Gastroesophageal sphincter (tissue), 3 donors: ENCODE data around the gene ID3.

Experiments
- CTCF ChIP-seq, 4 experiments: fragments of 200-600 bp in 2 of 4; fragments of 450-650 bp in 2 of 4; sonication (generic) in 1 of 4; IDR thresholded peaks; one replicate each; pipeline ENCODE4 v1.5.1; 2017 to 2019; ENCODE audit warnings: antibody characterized with exemption in 4 of 4, mild to moderate bottlenecking in 2 of 4, moderate library complexity in 2 of 4
- EP300 ChIP-seq: sonication (generic); formaldehyde crosslinking; IDR thresholded peaks from one replicate; pipeline ENCODE4 v1.6.1; 2017; ENCODE audit warnings: antibody characterized with exemption, mild to moderate bottlenecking
- POLR2A ChIP-seq, 2 donors: fragments of 450-650 bp; IDR thresholded peaks; one replicate each; pipeline ENCODE4 v1.6.1; 2017; ENCODE audit warnings: antibody characterized with exemption in 2 of 2, mild to moderate bottlenecking in 2 of 2, moderate library complexity in 1 of 2
- POLR2AphosphoS5 ChIP-seq: sonication (generic); formaldehyde crosslinking; IDR thresholded peaks from one replicate; pipeline ENCODE4 v1.6.1; 2017; ENCODE audit warnings: antibody characterized with exemption

GRCh38 chr1:23561813-23562100 is 2.5 kb upstream of the ID3 start:
- TF ChIP-seq POLR2AphosphoS5 = no peak
- TF ChIP-seq CTCF (IDR thresholded peaks at IDR 0.05) = no peak
- no peak for TF ChIP-seq POLR2A (IDR thresholded peaks at IDR 0.05)
- no peak for TF ChIP-seq EP300
